Measurements from ENCODE around the gene KDM4C.

GRCh38 chr9:6764523-6764922, 6.8 kb downstream of the KDM4C start:
- TF ChIP-seq EZH2 (IDR thresholded peaks at IDR 0.05; ENCODE audit: low read length) (no peak), CTCF (optimal IDR thresholded peaks at IDR 0.05 in 1 of 3, IDR thresholded peaks at IDR 0.05 in 1 of 3, conservative IDR thresholded peaks at IDR 0.05 in 1 of 3; ENCODE audit: extremely low read depth in 1 of 3, insufficient read depth in 2 of 3, low read length in 3 of 3) (no peak)
